Nephron progenitor cell (in vitro differentiated cells): ENCODE data around the gene SIM2.
A peak's percentile ranks its signal among the peaks of the same experiment; 100 is the strongest.

ENCODE experiments used
- DNase-seq: peaks from one replicate; pipeline ENCODE4 v3.0.0; 2021
- H3K27ac Mint-ChIP-seq: 2 replicates; pipeline ENCODE4 v1.8.0; 2021; ENCODE audit warnings: mild to moderate bottlenecking, moderate library complexity, mixed read lengths
- H3K27me3 Mint-ChIP-seq: 2 replicates; pipeline ENCODE4 v1.8.0; 2021; ENCODE audit warnings: mild to moderate bottlenecking, low read depth, mixed read lengths; ENCODE audit not compliant: poor library complexity
- H3K36me3 Mint-ChIP-seq: 2 replicates; pipeline ENCODE4 v1.8.0; 2021; ENCODE audit warnings: low read depth, mixed read lengths
- H3K4me1 Mint-ChIP-seq: 2 replicates; pipeline ENCODE4 v1.8.0; 2021; ENCODE audit warnings: mixed read lengths
- H3K4me3 Mint-ChIP-seq: 2 replicates; pipeline ENCODE4 v1.8.0; 2021; ENCODE audit warnings: mild to moderate bottlenecking, moderate library complexity, mixed read lengths
- H3K9me3 Mint-ChIP-seq: 2 replicates; pipeline ENCODE4 v1.8.0; 2021; ENCODE audit warnings: mild to moderate bottlenecking, moderate library complexity, mixed read lengths
- CTCF ChIP-seq: fragments of 200-600 bp; sonication (generic); IDR thresholded peaks from 2 replicates; pipeline ENCODE4 v1.5.0; 2021; ENCODE audit warnings: antibody characterized with exemption

The SIM2 gene

GRCh38 chr21:36745459-36745858 lies 46.5 kb downstream of the SIM2 start:
- Mint-ChIP-seq H3K4me1 (peaks cover 54% of the 10 kb centered on the region), H3K4me3 (no peak overlapping the region), H3K27me3 (peaks cover 53% of the 10 kb centered on the region), H3K9me3 (no peaks in the 10 kb centered on the region), H3K36me3 (no peaks in the 10 kb centered on the region), H3K27ac (no peak overlapping the region)
- no peak for DNase-seq
- TF ChIP-seq CTCF: no peak

GRCh38 chr21:36747041-36747814 lies 48.3 kb downstream of the SIM2 start:
- Mint-ChIP-seq H3K9me3 (no peaks in the 10 kb centered on the region), H3K27ac (no peak overlapping the region), H3K4me3 (peak overlapping the region; percentile 84), H3K36me3 (no peaks in the 10 kb centered on the region), H3K4me1 (peaks cover 64% of the 10 kb centered on the region), H3K27me3 (peaks cover 53% of the 10 kb centered on the region)
- DNase-seq: no peak
- no peak for TF ChIP-seq CTCF

GRCh38 chr21:36747815-36748383 lies 49.0 kb downstream of the SIM2 start:
- TF ChIP-seq CTCF: no peak
- peak; percentile 87 for DNase-seq
- Mint-ChIP-seq H3K9me3 (no peaks in the 10 kb centered on the region), H3K4me3 (peak overlapping the region; percentile 85), H3K36me3 (no peaks in the 10 kb centered on the region), H3K4me1 (peaks cover 62% of the 10 kb centered on the region), H3K27ac (no peak overlapping the region), H3K27me3 (peaks cover 49% of the 10 kb centered on the region)

- peak; percentile 40 for DNase-seq
- peak overlapping the region; percentile 64 for H3K4me3 Mint-ChIP-seq
- no peaks in the 10 kb centered on the region for H3K9me3 Mint-ChIP-seq
- peak overlapping the region; percentile 96 for H3K27ac Mint-ChIP-seq
- peaks cover 68% of the 10 kb centered on the region for H3K4me1 Mint-ChIP-seq
- TF ChIP-seq CTCF: no peak
- peaks cover 40% of the 10 kb centered on the region for H3K27me3 Mint-ChIP-seq
- peaks cover 10% of the 10 kb centered on the region for H3K36me3 Mint-ChIP-seq
Measured at GRCh38 chr21:36749935-36750575, 51.1 kb downstream of the SIM2 start.

GRCh38 chr21:36750576-36750959 lies 51.7 kb downstream of the SIM2 start:
- DNase-seq: no peak
- peak overlapping the region; percentile 96 for H3K27ac Mint-ChIP-seq
- no peak for TF ChIP-seq CTCF
- peaks cover 15% of the 10 kb centered on the region for H3K36me3 Mint-ChIP-seq
- H3K4me3 Mint-ChIP-seq: peak overlapping the region; percentile 7
- H3K4me1 Mint-ChIP-seq: peaks cover 67% of the 10 kb centered on the region
- H3K27me3 Mint-ChIP-seq: peaks cover 35% of the 10 kb centered on the region
- H3K9me3 Mint-ChIP-seq: no peaks in the 10 kb centered on the region
